ENCODE measurements around the gene SOX18.

The SOX18 gene

GRCh38 chr20:64080013-64080812, 30.8 kb upstream of the SOX18 start, which contains the start of gene OPRL1:
Gene OPRL1 (plus strand): TSS chr20:64080082. CDS start chr20:64092721, 12,639 bp downstream.
- DNase-seq = peak; percentile 26 to 51 (median 48)

GRCh38 chr20:64079273-64080012, 30.0 kb upstream of the SOX18 start, which contains the start of gene RGS19:
Gene RGS19 (minus strand): TSS chr20:64079518. CDS start chr20:64076886, 2,632 bp downstream.
- DNase-seq = peak; percentile 94 to 97 (median 96)

GRCh38 chr20:64078934-64079272, 29.5 kb upstream of the SOX18 start:
- no peak for DNase-seq

- DNase-seq = peak; percentile 17 to 58 (median 45)
Observed at GRCh38 chr20:64077876-64078551, 28.6 kb upstream of the SOX18 start.

GRCh38 chr20:64077541-64077875, 28.1 kb upstream of the SOX18 start:
- DNase-seq = peak in 2 of 4 experiments; percentile 18 to 23

- DNase-seq = peak; percentile 62 to 83 (median 74)
Observed at GRCh38 chr20:64077094-64077493, 27.7 kb upstream of the SOX18 start.

GRCh38 chr20:64076061-64076997, 26.9 kb upstream of the SOX18 start:
- DNase-seq = no peak

GRCh38 chr20:64075556-64075955, 26.1 kb upstream of the SOX18 start:
- DNase-seq = no peak

- no peak for DNase-seq
Observed at GRCh38 chr20:64074963-64075362, 25.5 kb upstream of the SOX18 start.

GRCh38 chr20:64074184-64074789, 24.8 kb upstream of the SOX18 start:
- DNase-seq = no peak

- no peak for DNase-seq
Observed at GRCh38 chr20:64073476-64074183, 24.2 kb upstream of the SOX18 start.

GRCh38 chr20:64072498-64073063, 23.1 kb upstream of the SOX18 start:
- no peak for DNase-seq

- no peak for DNase-seq
Observed at GRCh38 chr20:64071341-64072332, 22.2 kb upstream of the SOX18 start.

GRCh38 chr20:64070244-64070993, 21.0 kb upstream of the SOX18 start:
- no peak for DNase-seq

- DNase-seq = peak; percentile 25 to 63 (median 49)
Observed at GRCh38 chr20:64069614-64070243, 20.3 kb upstream of the SOX18 start.

- no peak for DNase-seq
Observed at GRCh38 chr20:64069209-64069613, 19.8 kb upstream of the SOX18 start.

GRCh38 chr20:64068386-64069208, 19.2 kb upstream of the SOX18 start:
- no peak for DNase-seq

All from suppressor macrophage (primary cell).